ENCODE results near the gene HM13. TPM values are rescaled to one million over a fixed set of nuclear protein-coding genes. Genes with fewer than 3 reads are reported as not detected.

HM13 gene
- total and polyA plus RNA-seq, 2 of the 13 experiments (the other 11 are each of a cell fraction or from before 2014, with no cell fraction given): 118 to 243 TPM

DNA sequence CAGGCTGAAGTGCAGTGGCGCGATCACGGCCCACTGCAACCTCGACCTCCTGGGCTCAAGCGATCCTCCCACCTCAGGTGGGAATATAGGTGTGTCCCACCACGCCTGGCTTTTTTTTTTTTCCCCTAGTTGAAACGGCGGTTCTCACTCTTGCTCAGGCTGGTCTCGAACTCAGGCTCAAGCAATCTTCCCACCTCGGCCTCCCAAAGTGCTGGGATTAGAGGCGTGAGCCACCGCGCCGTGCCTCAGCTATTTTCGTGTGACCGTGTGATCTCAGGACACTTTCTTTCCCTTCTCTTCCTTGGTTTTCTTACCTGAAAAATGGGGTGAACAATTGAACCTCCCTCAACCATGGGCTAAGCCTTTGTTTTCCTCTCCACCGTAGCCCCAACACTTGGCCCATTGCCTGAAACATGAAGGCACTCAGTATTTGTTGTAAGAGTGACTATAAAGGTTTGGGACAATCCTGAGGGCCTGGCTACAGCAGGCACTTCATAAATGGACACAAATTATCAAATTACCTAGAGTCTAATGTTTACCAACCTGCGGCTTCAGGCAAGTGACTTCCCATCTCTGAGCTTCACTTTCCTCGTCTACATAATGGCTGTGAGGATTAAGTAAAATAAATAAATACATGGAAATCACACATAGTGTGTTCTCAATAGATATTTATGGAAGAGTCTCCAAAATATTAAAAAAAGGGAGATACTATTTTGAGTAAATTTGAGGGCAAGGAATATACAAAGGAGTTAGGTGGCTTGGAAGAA is 59.5 kb downstream of the HM13 start (continued):
- TF ChIP-seq, protein P1, sequence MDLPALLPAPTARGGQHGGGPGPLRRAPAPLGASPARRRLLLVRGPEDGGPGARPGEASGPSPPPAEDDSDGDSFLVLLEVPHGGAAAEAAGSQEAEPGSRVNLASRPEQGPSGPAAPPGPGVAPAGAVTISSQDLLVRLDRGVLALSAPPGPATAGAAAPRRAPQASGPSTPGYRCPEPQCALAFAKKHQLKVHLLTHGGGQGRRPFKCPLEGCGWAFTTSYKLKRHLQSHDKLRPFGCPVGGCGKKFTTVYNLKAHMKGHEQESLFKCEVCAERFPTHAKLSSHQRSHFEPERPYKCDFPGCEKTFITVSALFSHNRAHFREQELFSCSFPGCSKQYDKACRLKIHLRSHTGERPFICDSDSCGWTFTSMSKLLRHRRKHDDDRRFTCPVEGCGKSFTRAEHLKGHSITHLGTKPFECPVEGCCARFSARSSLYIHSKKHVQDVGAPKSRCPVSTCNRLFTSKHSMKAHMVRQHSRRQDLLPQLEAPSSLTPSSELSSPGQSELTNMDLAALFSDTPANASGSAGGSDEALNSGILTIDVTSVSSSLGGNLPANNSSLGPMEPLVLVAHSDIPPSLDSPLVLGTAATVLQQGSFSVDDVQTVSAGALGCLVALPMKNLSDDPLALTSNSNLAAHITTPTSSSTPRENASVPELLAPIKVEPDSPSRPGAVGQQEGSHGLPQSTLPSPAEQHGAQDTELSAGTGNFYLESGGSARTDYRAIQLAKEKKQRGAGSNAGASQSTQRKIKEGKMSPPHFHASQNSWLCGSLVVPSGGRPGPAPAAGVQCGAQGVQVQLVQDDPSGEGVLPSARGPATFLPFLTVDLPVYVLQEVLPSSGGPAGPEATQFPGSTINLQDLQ (CRISPR knock-in tag; IDR thresholded peaks at IDR 0.05): no peak
- TF ChIP-seq KAT8 (CRISPR knock-in tag; IDR thresholded peaks at IDR 0.05) (no peak), MIXL1 (CRISPR knock-in tag; IDR thresholded peaks at IDR 0.05) (no peak; the same call in 1 of the 2 replicates), PHF5A (CRISPR knock-in tag; IDR thresholded peaks at IDR 0.05; ENCODE audit: low read depth, unreplicated experiment) (no peak), ZBTB8A (CRISPR knock-in tag; IDR thresholded peaks at IDR 0.05; ENCODE audit: borderline replicate concordance, low read depth) (no peak), CC2D1A (CRISPR knock-in tag; IDR thresholded peaks at IDR 0.05) (no peak), ZFP82 (CRISPR knock-in tag; IDR thresholded peaks at IDR 0.05; ENCODE audit: borderline replicate concordance) (peak; percentile 72), SOX5 (CRISPR knock-in tag; IDR thresholded peaks at IDR 0.05; ENCODE audit: borderline replicate concordance) (no peak), BRD4 (CRISPR knock-in tag; IDR thresholded peaks at IDR 0.05) (no peak), SIX1 (CRISPR knock-in tag; IDR thresholded peaks at IDR 0.05; ENCODE audit: borderline replicate concordance) (no peak; the same call in 1 of the 2 replicates), EHMT2 (IDR thresholded peaks at IDR 0.05; ENCODE audit: borderline replicate concordance, low read depth, low read length) (no peak), DPF2 (CRISPR knock-in tag; IDR thresholded peaks at IDR 0.05; ENCODE audit: borderline replicate concordance, low read depth) (no peak), MAF1 (CRISPR knock-in tag; IDR thresholded peaks at IDR 0.05; ENCODE audit: borderline replicate concordance) (no peak), FOSL2 (CRISPR knock-in tag; IDR thresholded peaks at IDR 0.05) (peak; percentile 2; the same call in 1 of the 2 replicates), TAF15 (IDR thresholded peaks at IDR 0.05; ENCODE audit: low read depth, low read length, poor library complexity, severe bottlenecking) (no peak), ATM (IDR thresholded peaks at IDR 0.05; ENCODE audit: borderline replicate concordance) (no peak)
- TF ChIP-seq, protein P2, sequence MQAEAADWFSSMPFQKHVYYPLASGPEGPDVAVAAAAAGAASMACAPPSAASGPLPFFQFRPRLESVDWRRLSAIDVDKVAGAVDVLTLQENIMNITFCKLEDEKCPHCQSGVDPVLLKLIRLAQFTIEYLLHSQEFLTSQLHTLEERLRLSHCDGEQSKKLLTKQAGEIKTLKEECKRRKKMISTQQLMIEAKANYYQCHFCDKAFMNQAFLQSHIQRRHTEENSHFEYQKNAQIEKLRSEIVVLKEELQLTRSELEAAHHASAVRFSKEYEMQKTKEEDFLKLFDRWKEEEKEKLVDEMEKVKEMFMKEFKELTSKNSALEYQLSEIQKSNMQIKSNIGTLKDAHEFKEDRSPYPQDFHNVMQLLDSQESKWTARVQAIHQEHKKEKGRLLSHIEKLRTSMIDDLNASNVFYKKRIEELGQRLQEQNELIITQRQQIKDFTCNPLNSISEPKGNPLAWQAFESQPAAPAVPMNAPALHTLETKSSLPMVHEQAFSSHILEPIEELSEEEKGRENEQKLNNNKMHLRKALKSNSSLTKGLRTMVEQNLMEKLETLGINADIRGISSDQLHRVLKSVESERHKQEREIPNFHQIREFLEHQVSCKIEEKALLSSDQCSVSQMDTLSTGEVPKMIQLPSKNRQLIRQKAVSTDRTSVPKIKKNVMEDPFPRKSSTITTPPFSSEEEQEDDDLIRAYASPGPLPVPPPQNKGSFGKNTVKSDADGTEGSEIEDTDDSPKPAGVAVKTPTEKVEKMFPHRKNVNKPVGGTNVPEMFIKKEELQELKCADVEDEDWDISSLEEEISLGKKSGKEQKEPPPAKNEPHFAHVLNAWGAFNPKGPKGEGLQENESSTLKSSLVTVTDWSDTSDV (CRISPR knock-in tag; IDR thresholded peaks at IDR 0.05): no peak
- TF ChIP-seq, protein P3, sequence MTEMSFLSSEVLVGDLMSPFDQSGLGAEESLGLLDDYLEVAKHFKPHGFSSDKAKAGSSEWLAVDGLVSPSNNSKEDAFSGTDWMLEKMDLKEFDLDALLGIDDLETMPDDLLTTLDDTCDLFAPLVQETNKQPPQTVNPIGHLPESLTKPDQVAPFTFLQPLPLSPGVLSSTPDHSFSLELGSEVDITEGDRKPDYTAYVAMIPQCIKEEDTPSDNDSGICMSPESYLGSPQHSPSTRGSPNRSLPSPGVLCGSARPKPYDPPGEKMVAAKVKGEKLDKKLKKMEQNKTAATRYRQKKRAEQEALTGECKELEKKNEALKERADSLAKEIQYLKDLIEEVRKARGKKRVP (CRISPR knock-in tag; IDR thresholded peaks at IDR 0.05): no peak
- TF ChIP-seq, protein P4, sequence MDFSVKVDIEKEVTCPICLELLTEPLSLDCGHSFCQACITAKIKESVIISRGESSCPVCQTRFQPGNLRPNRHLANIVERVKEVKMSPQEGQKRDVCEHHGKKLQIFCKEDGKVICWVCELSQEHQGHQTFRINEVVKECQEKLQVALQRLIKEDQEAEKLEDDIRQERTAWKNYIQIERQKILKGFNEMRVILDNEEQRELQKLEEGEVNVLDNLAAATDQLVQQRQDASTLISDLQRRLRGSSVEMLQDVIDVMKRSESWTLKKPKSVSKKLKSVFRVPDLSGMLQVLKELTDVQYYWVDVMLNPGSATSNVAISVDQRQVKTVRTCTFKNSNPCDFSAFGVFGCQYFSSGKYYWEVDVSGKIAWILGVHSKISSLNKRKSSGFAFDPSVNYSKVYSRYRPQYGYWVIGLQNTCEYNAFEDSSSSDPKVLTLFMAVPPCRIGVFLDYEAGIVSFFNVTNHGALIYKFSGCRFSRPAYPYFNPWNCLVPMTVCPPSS (IDR thresholded peaks at IDR 0.05): no peak
- TF ChIP-seq, protein P5, sequence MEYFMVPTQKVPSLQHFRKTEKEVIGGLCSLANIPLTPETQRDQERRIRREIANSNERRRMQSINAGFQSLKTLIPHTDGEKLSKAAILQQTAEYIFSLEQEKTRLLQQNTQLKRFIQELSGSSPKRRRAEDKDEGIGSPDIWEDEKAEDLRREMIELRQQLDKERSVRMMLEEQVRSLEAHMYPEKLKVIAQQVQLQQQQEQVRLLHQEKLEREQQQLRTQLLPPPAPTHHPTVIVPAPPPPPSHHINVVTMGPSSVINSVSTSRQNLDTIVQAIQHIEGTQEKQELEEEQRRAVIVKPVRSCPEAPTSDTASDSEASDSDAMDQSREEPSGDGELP (IDR thresholded peaks at IDR 0.05; ENCODE audit: borderline replicate concordance, low read depth): no peak

Data from HepG2 (cell line).